NCI-H510A (cell line): ENCODE data around the gene PDPK1.
"Not testable (repeated sequence)": the region's sequence is repeated elsewhere in the genome, so short reads cannot be mapped to it uniquely, and the experiment has no call there.

Experiments
- DNase-seq: peaks from one replicate; lab custom pipeline; 2025; lab: John Stamatoyannopoulos, UW

PDPK1 gene

DNA sequence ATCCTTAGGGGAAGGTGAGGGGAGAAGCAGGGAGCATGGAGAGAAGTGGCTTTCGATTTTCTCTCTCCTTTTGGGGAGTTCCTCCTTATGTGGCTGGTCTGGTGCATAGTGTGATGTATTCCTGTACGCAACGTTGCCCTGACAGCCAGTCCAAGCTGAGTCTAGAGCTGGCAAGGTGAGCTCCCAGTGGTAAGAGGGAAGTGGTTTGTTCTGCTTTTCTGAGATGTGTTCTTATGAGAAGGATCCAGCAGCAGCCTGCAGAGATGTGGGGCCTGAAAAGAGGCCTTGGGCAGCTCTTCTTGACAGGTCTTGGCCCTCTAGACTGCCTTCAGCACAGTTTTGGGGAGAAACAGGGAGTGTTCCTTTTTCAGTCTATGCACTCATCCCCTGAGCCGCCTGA, 3.1 kb downstream of the PDPK1 start:
- DNase-seq = not testable (repeated sequence)

DNA sequence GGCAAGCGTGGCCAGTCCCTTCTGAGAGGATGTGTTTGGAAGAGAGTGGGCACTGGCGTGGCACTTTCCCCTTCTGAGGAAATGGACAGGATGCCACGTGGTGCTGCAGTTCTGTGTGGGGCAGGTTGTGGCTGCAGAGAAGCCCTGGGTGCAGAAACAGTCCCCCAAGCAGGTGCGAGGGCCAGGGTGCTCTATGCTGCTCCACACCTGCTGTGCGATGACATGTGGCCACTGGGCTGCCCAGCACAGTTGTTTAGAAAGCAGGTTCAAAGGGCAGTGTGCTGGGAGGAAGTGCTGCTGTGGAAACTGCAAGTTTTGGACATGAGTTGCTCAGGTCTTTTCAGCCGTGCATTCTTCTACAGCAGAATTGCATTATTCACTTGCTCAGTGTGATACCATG, 3.6 kb downstream of the PDPK1 start:
- DNase-seq = not testable (repeated sequence)

DNA sequence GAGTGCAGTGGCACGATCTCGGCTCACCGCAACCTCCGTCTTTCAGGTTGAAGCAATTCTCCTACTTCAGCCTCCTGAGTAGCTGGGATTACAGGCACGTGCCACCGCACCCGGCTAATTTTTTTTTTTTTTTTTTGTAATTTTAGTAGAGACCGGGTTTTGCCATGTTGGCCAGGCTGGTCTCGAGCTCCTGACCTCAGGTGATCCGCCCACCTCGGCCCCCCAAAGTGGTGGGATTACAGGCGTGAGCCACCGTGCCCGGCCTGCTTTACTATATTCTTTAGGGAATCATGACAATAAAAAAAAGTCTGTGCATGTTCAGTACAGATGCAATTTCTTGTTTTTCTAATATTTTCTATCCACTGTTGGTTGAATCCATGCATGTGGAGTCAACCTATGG, 6.0 kb downstream of the PDPK1 start:
- not testable (repeated sequence) for DNase-seq

DNA sequence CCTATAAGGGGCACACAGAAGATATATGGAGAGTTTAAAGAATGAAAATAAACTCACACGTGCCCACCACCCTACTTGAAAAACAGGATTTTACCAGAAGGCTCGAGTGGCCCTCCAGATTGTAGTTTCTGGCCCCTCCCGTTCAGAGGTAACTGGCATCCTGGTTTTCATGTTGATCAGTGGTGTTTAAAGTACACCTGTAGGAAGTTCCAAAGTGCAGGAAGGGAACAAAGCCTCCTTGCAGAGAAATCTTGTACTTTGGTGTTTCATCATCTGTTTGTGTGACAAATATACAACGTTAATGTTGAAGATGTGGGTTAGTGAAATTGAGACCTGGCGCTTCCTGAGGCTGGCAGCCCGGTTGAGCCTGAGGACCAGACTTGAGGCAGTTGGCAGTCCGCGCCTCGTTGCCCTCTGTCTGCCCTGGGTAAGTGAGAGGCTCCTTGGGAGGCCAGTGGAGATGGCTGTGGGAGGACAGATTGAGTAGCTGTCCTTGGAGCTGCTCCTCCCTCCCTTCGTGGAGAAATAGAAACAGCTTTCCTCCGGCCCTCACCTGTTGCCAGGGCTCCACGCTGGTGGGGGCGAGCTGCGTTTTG, 12.6 kb downstream of the PDPK1 start:
- DNase-seq = not testable (repeated sequence)

DNA sequence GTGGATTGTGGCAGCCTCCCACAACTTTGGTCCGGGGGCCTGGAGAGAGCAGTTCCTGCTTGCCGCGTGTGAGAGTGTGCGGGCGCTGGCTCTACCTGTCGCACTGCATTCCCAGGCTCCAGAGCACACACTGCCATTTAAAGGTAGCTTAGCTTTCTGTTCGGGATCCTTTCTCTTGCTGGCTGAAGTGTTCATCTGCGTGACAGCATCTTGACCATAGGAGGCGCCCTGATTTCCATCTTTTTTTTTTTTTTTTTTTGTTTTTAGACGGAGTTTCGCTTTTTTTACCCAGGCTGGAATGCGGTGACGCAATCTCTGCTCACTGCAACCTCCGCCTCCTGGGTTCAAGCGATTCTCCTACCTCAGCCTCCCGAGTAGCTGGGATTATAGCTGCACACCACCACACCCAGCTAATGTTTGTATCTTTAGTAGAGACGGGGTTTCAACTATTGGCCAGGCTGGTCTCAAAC, 13.6 kb downstream of the PDPK1 start:
- not testable (repeated sequence) for DNase-seq

DNA sequence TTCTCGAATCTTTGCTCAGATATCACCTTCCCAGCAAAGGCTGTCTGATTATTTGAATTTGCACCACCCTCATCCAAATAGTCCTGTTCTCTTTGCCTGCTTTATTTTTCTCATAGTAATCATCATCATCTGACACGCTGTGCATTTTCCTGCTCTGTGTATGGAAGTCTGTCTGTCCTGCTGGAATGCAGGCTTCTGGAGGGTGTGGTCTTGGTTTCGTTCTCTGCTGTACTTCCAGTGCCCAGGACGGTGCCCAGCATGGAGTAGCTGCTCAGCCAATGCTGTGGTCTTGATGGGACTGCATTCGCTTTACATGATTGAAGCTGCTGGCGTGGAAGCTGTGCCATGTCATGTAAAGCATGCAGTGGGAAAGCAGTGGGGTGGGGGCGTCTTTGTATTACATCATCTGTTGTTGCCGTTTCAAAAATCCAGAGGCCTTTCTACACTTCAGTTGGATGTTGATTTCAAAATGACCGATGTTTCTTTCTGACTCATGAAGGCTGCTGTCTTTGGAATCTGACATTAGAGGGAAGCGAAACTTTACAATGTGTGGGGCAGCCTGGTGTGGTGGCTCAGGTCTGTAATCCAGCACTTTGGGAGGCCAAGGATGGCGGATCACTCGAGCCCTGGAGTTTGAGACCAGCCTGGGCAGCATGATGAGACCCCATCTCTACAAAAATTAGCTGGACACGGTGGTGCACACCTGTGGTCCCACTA, 17.0 kb downstream of the PDPK1 start:
- not testable (repeated sequence) for DNase-seq

DNA sequence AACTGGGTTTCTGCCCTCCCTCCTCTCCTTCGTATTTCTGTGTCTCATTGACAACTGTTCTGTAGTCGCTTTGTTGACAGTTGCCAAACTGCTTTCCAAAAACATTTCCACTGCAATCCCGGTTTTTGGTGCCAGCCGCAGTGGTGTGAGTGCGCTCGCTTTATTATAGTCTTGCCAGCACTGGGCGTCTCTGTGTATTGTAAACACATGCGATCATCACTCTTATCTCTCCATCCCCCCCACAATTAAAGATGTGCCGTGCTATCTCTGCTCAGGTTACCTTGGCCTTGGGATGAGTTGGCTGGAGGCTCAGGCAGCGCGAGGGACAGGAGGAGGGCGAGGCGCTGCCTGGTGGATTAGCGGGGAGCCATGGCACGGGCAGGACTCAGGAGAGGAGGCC, 19.3 kb downstream of the PDPK1 start:
- not testable (repeated sequence) for DNase-seq

DNA sequence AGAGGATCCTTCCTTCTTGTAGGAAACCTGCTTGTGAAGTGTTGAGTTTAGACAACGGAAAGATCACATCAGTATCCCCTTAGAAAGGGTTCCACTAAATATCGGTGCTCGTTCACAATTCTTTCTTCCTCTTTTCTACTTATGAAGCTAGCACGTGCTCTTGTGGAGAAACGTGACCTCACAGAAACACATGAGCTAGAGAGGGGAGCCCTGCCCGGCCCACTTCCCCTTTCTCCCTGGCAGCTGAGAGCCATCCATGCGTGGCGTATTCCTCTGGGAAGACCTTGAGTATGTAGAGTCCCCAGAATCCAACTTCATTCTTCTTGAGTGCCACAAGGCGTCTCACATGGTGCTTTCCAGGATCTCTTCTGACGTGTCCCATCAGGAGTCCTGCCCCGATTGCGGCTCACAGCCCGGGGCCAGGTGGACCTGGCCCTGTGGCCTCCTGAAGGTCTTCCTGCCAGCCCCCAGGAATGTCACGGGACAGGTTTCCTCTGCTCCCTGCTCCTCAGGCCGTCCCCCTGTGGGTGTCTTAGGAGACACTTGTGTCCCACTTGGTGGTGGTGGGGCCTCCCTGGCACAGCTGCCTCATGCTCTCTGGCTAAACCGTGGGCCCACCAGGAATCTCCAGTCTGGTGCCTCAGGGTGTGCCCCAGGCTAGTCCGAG, 22.4 kb downstream of the PDPK1 start:
- DNase-seq = not testable (repeated sequence)

DNA sequence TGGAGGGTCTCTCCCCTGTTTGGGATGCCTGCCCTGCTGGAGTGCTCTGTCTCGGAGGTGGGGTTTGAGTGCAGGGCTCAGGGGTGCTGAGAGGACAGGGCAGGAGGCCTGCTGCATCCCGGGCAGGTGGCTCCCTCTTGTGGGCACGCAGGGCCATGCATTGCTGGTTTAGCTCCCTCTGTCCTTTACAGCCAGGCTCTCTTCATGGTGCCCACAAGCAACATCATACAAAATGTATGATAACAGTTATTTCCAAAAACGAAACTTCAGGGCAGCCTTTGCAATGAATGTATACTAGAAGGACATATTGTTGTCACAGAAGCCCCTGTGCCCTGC, 22.9 kb downstream of the PDPK1 start:
- DNase-seq = not testable (repeated sequence)

DNA sequence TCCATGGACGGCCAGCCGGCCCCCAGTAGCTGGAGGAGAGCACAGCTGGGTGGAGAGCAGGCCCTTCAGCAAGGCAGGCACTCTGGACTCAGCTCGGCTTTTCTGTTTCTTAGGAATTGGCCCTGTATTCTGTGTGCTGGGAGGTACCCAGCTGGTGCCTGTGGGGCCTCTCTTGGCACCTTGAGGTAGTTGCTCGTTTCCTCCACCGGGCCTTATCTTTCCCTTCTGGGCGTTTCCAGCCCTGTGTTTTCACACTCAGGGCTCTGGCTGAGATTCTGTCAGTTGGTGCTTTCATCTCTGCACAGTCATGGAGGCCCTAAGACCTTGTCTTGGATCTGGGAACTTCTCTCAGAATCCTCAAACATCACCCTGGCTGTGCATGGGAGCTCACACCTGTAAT, 29.7 kb downstream of the PDPK1 start:
- not testable (repeated sequence) for DNase-seq

DNA sequence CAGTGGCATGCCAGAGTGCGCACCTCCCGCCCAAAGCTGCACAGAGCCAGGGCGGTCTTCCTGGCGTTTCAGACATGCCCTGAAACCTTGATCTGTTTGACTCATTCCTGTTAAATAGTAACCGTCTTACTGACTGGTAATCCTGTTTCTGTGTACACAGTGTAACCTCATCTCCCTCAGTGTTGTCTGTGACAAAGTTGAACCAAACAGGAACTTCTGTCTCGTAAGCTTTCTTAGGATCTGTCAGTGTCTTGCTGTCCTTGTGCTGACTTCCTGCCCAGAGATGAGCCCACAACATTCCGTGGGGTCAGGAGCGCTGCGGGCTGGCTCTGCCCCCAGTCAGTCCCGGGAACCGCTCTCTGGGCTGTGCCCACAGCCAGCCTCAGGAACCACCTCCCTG, 30.8 kb downstream of the PDPK1 start:
- not testable (repeated sequence) for DNase-seq

DNA sequence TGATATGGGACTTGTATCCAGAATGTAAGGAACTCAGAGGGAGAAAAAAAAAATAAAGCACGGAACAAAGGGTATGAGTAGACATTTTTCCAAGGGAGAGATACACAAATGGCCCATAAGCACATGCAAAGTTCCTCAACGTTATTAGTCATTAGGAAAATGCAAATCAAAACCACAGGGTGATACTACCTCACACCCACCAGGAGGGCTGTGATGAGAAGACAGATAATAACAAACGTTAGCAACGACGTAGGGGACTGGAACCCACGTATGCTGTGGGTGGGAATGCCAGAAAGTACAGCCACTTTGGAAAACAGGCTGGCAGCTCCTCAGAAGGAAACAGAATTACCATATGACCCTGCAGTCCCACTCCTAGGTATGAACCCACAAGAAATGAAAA, 34.9 kb downstream of the PDPK1 start:
- not testable (repeated sequence) for DNase-seq

DNA sequence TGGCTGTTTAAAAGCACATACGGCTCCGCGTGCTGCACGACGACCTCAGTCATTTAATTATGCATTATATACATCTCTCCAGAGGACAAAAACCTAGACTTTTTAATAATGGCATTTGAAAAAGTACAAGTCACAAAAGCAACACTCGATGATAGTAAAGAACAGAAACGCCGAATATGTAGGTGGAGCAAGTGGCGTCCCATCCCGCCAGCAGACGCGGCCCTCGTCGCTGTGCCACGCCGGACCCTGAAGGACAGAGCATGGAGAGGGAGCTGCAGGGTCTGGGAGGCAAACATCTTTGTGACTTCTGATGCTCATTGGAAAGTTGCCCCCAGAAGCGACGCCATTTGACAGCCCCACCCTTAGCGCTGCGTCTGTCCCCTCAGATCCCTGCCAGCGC, 38.0 kb downstream of the PDPK1 start:
- not testable (repeated sequence) for DNase-seq

DNA sequence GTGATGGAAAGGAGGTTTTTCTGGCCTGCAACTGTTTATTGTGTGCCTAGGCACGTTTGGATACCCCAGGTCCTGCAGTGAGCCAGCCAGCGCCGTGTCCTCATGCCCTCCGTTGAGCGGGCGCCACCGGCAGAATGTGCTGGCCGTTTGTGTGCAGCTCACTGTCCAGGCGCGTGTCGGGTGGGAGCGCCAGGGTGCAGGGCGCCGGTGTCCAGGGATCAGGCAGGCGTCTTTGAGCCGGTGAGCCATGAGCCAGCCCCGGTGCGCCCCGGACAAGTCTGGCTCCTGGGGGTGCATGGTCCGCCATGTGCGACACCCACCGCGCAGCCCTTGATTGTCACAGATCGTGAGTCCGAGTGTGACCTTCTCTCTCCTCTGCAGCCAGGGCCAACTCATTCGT, 39.2 kb downstream of the PDPK1 start:
- DNase-seq = not testable (repeated sequence)

DNA sequence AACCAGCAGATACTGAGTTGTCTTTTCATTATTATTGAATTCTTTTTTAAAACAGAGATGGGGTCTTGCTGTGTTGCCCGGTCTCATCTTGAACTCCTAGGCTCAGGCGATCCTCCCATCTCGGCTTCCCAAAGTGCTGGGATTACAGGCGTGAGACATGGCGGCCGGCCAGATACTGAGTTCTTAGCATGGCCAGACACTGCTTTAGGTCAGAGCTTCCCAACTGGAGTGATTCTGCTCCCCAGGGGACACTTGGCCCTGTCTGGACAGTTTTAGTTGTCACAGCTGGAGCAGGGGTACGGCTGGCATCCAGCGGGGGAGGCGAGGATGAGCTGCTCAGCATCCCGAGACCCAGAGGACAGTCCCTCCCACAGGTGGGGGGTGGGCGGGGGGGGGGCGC, 41.1 kb downstream of the PDPK1 start:
- not testable (repeated sequence) for DNase-seq

DNA sequence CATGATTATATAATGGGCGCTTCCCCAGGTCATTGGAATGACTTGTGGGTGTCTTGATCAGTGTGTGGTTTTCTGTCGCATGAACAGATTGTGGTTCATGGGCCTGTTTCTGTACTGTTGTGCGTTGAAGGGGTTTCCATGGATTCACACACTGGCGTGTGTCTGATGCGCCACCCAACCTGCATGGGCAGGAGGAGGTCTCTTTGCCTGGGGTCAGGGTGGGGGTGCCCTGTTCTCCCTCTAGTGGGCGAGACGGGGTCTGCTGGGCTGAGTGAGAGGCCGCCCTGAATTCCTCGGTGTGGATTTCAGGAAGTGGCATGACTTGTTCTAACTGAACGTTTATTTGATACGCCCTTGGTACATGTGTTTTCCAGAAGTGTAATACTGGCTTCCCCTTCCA, 42.3 kb downstream of the PDPK1 start:
- not testable (repeated sequence) for DNase-seq

DNA sequence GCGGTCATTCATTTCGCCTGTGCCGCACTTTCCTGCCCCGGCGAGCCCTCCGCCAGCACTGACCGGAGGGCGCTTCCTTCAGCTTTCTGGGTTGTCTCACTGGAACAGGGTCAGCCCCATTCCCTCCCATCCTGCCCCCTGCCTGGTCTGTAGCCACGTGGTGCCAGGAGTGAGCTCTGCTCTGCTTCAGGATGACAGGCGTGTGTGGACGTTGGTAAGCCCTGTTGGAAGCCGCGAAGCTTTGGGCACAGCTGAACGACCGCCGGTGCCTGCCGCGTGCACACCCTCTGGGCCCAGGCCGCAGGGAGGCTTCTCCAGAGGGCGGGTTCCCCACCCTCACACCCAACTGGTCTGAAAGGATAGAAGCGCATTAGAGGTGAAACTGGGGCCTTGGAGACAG, 43.0 kb downstream of the PDPK1 start:
- DNase-seq = not testable (repeated sequence)

DNA sequence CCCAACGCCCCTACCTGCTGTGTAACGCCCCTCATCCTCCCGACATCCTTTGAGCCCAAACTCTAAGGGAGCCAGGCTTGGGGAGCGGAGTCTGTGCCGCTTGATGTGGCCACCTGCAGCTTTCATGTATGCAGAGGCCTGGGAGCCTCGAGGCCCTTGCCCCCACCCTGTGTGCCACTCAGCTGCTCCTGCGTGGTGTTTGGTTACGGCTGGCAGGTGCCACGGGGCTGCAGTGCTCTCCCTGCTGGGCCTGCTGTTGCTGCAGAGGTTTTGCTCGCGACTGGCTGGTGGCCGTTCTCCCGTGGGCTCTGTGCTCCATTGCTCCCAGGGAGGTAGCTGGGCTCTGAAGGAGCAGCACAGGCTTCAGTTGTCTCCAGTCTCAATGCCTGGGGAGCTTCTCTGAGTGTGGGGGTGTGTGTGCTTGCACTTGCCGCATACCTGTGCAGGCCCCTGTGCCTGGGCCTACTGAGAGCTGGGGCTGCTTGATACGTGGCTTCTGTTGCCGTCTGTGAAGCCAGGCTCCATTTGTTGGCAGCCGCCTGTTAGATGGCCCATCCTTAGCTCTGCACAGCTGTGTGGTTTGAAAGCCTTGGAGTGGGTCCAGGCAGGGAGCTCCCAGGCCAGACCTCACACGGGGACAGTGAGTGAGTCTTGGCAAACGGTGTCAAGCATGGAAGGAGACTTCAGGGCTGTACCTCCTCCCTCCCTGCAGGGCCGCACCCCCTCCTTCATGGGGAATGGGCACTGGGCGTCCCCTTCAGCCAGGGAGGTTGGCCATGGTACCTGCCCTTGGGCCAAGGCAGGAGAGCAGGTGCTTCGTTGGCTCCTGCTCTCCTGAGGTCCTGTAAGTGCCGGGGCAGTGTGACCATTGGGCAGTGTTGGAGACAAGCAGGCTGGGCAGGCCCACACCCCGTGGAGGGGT, 47.2 kb downstream of the PDPK1 start:
- DNase-seq = no peak

DNA sequence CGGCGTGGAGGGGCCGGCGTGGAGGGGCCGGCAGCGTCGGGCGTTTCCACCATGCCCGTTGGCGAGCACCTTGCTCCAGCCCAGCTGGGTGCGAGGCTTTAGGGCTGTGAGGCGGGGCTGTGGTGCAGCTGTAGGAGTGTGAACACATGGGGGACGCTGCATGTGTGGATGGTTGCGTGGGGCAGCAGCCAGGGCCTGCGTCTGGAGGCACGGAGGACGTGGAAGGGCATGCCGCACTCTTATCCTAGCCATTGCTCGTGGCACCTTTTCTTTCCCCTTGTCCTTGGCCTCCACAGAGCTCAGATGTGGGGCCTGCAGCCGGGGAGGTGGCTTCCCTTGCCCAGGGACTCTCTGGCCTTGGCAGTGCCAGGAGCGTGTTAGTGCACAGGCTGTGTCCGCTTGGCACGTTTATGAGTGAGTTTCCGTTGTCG, 47.8 kb downstream of the PDPK1 start:
- no peak for DNase-seq

DNA sequence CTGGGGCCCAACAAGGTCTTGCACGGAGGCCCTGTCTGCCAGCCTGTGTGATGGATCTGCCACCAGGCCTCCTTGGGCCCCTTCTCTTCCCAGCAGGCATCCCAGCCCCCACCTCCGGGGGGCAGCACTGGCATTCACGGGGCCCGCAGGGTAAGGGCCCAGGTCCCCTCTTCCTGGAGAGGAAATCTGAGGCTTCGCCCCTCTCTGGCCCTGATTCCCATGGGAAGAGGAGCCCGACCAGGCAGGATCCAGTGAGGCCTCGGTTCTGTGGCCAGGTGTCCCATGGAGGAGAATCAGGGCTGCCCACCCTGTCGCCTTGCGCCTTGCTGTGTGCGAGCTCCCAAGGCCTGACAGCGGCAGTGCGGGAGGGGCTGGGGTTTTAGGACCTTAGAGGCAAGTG, 48.4 kb downstream of the PDPK1 start:
- no peak for DNase-seq

DNA sequence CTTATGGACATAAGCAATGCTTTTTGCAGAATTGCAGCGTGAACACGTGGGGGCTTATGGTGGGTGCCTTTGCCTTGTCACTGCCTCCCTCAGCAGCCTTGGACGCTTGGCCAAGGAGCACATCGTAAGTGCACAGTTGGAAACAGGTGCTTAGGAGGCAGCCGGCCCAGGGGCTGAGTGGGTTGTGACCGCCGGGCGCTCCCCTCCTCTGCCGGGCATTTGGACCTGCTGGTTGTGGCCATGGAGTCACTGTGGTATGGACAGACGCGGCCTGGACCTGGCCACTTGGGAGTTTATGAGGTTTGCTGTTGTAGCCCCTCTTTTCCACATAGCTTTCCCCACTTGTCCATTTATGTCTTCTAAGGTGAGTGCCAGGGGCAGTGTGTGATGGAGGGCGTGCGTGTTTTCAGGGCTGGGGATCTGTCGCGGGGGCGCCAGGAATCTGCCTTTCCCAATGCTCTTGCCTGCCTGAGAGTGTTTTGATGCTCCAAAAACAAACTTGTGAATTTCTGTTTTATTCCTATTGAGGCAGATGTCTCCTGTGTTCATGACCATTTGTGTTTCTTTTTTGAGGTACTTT, 49.2 kb downstream of the PDPK1 start:
- DNase-seq = no peak
